ENCODE results near the gene TSTD1.

DNA sequence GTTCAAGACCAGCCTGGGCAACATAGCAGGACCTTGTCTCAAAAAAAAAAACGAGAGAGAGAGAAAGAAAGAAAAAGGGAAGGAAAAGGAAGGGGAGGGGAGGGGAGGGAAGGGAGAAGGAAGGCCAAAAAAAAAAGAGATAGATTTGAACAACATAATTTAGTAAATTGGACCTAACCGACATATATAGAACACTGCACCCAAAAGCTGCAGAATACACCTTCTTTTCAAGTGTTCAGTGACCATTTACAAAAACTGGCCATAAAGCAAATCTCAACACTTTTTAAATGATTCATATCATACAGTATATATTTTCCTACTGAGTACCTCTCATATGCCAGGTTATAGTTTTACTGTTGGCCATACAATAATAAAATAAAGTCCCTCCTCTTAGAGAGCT lies 6.9 kb downstream of the TSTD1 start:
- TF ChIP-seq, protein P1, sequence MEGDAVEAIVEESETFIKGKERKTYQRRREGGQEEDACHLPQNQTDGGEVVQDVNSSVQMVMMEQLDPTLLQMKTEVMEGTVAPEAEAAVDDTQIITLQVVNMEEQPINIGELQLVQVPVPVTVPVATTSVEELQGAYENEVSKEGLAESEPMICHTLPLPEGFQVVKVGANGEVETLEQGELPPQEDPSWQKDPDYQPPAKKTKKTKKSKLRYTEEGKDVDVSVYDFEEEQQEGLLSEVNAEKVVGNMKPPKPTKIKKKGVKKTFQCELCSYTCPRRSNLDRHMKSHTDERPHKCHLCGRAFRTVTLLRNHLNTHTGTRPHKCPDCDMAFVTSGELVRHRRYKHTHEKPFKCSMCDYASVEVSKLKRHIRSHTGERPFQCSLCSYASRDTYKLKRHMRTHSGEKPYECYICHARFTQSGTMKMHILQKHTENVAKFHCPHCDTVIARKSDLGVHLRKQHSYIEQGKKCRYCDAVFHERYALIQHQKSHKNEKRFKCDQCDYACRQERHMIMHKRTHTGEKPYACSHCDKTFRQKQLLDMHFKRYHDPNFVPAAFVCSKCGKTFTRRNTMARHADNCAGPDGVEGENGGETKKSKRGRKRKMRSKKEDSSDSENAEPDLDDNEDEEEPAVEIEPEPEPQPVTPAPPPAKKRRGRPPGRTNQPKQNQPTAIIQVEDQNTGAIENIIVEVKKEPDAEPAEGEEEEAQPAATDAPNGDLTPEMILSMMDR (IDR thresholded peaks at IDR 0.05) = no peak
- TF ChIP-seq, protein P2, sequence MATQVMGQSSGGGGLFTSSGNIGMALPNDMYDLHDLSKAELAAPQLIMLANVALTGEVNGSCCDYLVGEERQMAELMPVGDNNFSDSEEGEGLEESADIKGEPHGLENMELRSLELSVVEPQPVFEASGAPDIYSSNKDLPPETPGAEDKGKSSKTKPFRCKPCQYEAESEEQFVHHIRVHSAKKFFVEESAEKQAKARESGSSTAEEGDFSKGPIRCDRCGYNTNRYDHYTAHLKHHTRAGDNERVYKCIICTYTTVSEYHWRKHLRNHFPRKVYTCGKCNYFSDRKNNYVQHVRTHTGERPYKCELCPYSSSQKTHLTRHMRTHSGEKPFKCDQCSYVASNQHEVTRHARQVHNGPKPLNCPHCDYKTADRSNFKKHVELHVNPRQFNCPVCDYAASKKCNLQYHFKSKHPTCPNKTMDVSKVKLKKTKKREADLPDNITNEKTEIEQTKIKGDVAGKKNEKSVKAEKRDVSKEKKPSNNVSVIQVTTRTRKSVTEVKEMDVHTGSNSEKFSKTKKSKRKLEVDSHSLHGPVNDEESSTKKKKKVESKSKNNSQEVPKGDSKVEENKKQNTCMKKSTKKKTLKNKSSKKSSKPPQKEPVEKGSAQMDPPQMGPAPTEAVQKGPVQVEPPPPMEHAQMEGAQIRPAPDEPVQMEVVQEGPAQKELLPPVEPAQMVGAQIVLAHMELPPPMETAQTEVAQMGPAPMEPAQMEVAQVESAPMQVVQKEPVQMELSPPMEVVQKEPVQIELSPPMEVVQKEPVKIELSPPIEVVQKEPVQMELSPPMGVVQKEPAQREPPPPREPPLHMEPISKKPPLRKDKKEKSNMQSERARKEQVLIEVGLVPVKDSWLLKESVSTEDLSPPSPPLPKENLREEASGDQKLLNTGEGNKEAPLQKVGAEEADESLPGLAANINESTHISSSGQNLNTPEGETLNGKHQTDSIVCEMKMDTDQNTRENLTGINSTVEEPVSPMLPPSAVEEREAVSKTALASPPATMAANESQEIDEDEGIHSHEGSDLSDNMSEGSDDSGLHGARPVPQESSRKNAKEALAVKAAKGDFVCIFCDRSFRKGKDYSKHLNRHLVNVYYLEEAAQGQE (IDR thresholded peaks at IDR 0.05; ENCODE audit: insufficient read depth in 1 of 2, low read depth in 2 of 2, low read length in 1 of 2) = no peak
- TF ChIP-seq POLR2AphosphoS5 (IDR thresholded peaks at IDR 0.05; ENCODE audit: low read depth, low read length) = no peak
- TF ChIP-seq TCF7L2 (IDR thresholded peaks at IDR 0.05; ENCODE audit: low read depth, low read length) = no peak
- no peak for TF ChIP-seq SIN3A (IDR thresholded peaks at IDR 0.05; ENCODE audit: borderline replicate concordance, insufficient read depth, low read depth, low read length)
